Fibroblast of villous mesenchyme (primary cell): Measurements from ENCODE around the gene NKIRAS1. TPM values are rescaled to one million over a fixed set of nuclear protein-coding genes. Genes with fewer than 3 reads are reported as not detected.

Experiments
- DNase-seq: peaks from one replicate; pipeline ENCODE4 v3.0.0-alpha.2; 2010; ENCODE audit warnings: low read depth
- H3K4me3 ChIP-seq: 2 replicates; pipeline ENCODE4 v1.5.1; 2011; ENCODE audit warnings: low read depth, mild to moderate bottlenecking, low read length
- total RNA-seq: library from RNA; depleted of rRNA; stranded (reverse); fragments of >200 nt; gene quantifications from 2 replicates; pipeline ENCODE4 v1.2.3, GENCODE V29; 2012
- TF ChIP-seq, protein P1 (sequence below): IDR thresholded peaks from 2 replicates; pipeline ENCODE4 v1.5.1; 2012; ENCODE audit warnings: low read depth, mild to moderate bottlenecking, low read length; ENCODE audit not compliant: insufficient read depth

The NKIRAS1 gene
- total RNA-seq, 1 donor = 28.1 TPM

DNA sequence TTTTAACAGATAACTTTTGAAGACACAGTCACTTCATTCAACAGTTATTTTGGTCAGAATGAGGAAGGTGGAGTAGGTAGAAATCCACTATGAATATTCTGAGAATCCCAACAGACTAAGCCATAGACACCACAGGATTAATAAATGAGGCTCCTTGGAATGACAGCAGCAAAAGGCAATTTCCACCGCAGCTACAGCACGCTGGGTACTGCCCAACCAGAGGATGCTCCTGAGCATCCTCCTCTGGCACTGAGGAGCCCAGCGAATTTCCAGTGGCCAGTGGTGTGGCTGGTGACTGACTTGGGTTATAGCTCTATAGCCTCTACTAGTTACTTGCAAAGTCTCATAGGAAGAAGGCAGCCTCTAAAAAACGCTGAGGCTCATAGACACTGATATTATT is 24.6 kb upstream of the NKIRAS1 start:
- no peak overlapping the region for H3K4me3 ChIP-seq
- TF ChIP-seq, protein P1, sequence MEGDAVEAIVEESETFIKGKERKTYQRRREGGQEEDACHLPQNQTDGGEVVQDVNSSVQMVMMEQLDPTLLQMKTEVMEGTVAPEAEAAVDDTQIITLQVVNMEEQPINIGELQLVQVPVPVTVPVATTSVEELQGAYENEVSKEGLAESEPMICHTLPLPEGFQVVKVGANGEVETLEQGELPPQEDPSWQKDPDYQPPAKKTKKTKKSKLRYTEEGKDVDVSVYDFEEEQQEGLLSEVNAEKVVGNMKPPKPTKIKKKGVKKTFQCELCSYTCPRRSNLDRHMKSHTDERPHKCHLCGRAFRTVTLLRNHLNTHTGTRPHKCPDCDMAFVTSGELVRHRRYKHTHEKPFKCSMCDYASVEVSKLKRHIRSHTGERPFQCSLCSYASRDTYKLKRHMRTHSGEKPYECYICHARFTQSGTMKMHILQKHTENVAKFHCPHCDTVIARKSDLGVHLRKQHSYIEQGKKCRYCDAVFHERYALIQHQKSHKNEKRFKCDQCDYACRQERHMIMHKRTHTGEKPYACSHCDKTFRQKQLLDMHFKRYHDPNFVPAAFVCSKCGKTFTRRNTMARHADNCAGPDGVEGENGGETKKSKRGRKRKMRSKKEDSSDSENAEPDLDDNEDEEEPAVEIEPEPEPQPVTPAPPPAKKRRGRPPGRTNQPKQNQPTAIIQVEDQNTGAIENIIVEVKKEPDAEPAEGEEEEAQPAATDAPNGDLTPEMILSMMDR = no peak
- DNase-seq = no peak

DNA sequence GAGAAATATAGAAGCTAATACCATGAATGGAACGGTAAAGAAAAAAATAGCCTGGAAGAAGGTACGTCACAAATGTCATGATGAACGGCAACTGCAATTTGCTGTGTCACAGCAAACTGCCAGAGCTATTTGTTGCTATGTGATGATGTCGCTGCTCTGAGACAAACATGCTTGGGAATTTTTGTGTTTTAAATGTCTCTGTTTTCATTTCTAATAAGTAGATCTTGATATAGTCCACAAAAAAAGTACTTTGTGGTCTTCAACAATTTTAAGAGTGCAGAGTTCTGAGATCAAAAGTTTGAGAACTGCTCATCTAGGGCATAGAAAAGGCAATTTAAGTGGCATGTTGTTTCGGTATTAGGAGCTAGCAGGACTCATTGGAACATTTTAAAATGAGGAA is 24.0 kb upstream of the NKIRAS1 start:
- no peak overlapping the region for H3K4me3 ChIP-seq
- no peak for DNase-seq

DNA sequence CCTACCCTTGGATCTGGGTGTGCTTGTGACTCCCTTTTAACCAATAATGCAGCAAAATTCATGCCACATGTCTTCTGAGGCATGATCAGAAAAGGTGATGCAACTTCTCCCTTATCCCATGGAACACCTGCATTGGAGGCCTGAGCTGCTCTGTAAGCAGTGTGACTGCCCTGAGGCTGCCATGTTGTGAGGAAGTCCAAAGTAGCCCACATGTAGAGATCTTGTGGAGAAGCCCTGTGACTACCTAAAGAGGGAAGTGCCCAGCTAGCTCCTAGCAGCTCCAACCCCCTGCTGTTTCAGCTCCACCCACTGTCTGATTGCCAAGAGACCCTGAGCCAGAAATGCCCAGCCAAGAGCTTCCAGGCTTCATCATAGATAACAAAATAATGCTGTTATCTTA is 21.9 kb upstream of the NKIRAS1 start:
- TF ChIP-seq, protein P1 = no peak
- H3K4me3 ChIP-seq = no peak overlapping the region
- DNase-seq = no peak

More for the DNA sequence above, 24.0 kb upstream of the NKIRAS1 start:
- TF ChIP-seq, protein P1 = no peak

DNA sequence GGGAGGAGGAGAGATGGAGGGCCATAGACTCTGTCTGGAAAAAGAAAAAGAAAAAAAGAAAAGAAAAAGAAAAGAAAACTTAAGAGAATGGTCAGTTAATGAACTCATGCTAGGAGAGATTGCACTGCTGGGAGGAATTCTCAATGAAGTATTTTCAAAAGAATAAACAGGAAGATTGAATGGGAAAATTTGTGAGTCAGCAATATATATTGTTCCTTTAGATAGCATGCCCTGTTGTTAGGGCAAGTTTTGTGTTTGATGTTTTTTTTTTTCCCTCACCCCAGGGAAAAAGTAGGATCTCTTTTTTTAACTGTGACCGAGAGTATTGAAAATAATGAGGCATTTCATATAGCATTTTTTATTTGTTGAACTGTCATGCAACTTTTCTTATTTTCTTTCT is 20.5 kb upstream of the NKIRAS1 start:
- TF ChIP-seq, protein P1 = no peak
- DNase-seq = no peak
- H3K4me3 ChIP-seq = no peak overlapping the region

DNA sequence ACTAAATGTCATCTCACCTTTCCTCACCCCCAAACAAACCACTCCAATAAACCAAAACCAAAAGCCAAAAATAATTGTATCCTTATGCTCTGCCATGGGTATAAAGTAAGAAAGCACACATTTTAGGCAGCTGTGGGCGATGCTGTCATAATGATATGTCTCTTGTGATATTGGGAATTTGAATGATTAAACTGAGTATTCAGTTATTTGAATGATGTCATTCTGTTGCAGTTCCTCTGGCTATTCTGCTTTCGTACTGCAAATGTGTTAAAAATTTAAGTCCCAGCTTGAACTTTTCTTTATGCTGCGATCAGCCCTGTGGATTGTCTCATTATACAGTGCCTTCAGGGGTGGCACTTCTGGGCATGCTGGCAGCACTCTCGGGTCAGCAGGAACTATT is 17.5 kb upstream of the NKIRAS1 start:
- H3K4me3 ChIP-seq = no peak overlapping the region
- DNase-seq = no peak
- TF ChIP-seq, protein P1 = no peak

DNA sequence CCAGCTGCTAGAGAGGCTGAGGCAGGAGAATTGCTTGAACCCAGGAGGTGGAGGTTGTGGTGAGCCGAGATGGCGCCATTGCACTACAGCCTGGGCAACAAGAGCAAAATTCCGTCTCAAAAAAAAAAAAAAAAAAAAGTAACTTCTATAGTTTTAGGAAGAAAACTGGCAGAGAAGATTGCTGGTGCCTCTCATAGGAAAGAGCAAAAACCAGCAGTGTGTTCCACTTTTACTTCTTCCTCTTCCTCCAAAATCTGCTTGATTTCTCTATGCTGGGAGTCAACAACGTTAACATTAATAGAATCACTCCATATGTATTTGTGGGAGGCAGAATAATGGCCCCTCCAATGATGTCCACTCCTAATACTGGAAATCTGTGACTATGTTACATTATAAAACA is 15.8 kb upstream of the NKIRAS1 start:
- TF ChIP-seq, protein P1 = no peak
- DNase-seq = no peak
- no peak overlapping the region for H3K4me3 ChIP-seq

DNA sequence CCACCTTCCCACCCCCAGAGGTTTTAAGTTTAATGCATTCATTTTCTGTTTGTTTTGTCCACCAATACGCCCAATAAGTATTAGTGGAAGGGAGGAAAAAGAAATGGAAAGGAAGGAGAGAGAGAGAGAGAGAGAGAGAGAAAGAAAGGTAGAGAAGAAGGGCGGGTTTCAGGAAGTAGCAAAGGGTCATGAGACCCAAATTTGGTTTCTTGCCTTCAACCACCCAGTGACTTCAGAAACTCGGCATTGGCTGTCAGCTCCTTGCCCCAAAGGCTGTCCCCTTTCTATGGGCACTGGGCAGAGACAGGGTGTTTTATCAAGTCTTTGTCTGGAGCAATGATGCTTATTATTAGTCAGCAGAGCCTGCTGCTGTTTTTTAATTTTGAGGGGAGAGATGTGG is 14.8 kb upstream of the NKIRAS1 start:
- TF ChIP-seq, protein P1 = no peak
- no peak for DNase-seq
- H3K4me3 ChIP-seq = no peak overlapping the region
